Calu3 (cell line): ENCODE measurements around the gene SPDYE3. TPM values are rescaled to one million over a fixed set of nuclear protein-coding genes. Genes with fewer than 3 reads are reported as not detected.

Source experiments
- BruUV-seq: library from RNA; stranded (reverse); fragments of 400-500 nt; replicated peaks from 2 replicates; lab custom pipeline; 2021; lab: Mats Ljungman, UMichigan
- CTCF ChIA-PET: fragments of 300-600 bp; sonication (Branson Sonifier 250); formaldehyde crosslinking; loops from one replicate; lab custom pipeline; 2022; ENCODE audit warnings: antibody characterized with exemption; lab: Charles Lee
- DNase-seq: peaks from one replicate; pipeline ENCODE4 v3.0.0; 2022
- H3K27ac Mint-ChIP-seq: one replicate; pipeline ENCODE4 v1.8.0; 2022; ENCODE audit warnings: mixed read lengths; ENCODE audit not compliant: unreplicated experiment
- H3K27me3 Mint-ChIP-seq: one replicate; pipeline ENCODE4 v1.8.0; 2022; ENCODE audit warnings: mixed read lengths; ENCODE audit not compliant: unreplicated experiment
- H3K36me3 Mint-ChIP-seq: one replicate; pipeline ENCODE4 v1.8.0; 2022; ENCODE audit warnings: mild to moderate bottlenecking, moderate library complexity, mixed read lengths; ENCODE audit not compliant: insufficient read depth, unreplicated experiment
- H3K4me1 Mint-ChIP-seq: one replicate; pipeline ENCODE4 v1.8.0; 2022; ENCODE audit warnings: mild to moderate bottlenecking, low read depth, mixed read lengths; ENCODE audit not compliant: unreplicated experiment
- H3K4me3 Mint-ChIP-seq: one replicate; pipeline ENCODE4 v1.8.0; 2022; ENCODE audit warnings: mild to moderate bottlenecking, low read depth, moderate library complexity, mixed read lengths; ENCODE audit not compliant: unreplicated experiment
- H3K9me3 Mint-ChIP-seq: one replicate; pipeline ENCODE4 v1.8.0; 2022; ENCODE audit warnings: low read depth, mixed read lengths; ENCODE audit not compliant: unreplicated experiment
- CTCF ChIP-seq: fragments of 200-600 bp; IDR thresholded peaks from one replicate; pipeline ENCODE4 v1.8.0; 2022; ENCODE audit warnings: antibody characterized with exemption; ENCODE audit not compliant: unreplicated experiment
- intact Hi-C: fragments of 100-400 bp; cut with micrococcal nuclease; formaldehyde crosslinking; loops from one replicate; pipeline ENCODE4 v1.10.0; 2022; ENCODE audit not compliant: unreplicated experiment
- total RNA-seq: library from RNA; stranded (reverse); gene quantifications from 2 replicates; pipeline ENCODE4 v1.2.3, GENCODE V29; 2022

SPDYE3 gene
- total RNA-seq, 1 experiment from 2014 or later, result not detected

DNA sequence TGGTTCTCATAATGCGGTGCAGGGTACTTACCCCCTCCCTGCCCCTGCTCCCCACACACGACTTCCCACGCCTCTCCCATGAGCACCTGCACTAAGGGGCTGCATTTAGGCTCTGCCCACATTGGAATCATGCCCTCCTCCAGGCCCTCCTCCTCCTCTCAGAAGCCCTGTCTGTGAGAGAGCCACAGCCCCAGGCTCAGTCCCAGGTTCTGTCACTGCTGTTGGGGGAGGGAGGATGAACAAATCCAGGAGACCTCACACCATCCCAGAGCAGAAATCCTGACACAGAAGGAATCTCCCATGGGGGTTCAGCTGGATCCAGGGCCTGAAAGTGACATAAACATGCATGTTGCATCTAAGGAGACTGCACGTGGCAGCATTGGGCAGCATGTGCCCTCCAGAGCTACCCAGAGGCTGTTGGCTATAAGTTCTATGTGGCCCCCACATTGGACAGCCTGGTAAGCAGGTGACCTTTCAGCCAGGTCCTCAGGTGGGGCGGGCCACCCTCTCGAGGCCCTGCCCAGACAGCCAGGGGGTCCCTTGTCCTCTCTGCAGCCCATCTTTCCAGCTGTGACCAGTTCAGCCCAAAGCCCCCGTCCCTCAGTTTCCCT, 64.2 kb downstream of the SPDYE3 start:
- no peak overlapping the region for H3K4me3 Mint-ChIP-seq
- H3K27ac Mint-ChIP-seq, result no peak overlapping the region
- H3K4me1 Mint-ChIP-seq, result no peaks in the 10 kb centered on the region
- no peak for TF ChIP-seq CTCF
- peaks cover 17% of the 10 kb centered on the region for H3K36me3 Mint-ChIP-seq
- BruUV-seq, result no TSS peak
- intact Hi-C loops, result no loop called here
- H3K27me3 Mint-ChIP-seq, result no peaks in the 10 kb centered on the region
- CTCF ChIA-PET, result interaction anchor here (0.6 kb wide), 1 partner anchor 203 kb away, joined by 3 read pairs; the partner anchor contains the start of gene GAL3ST4
- DNase-seq, result no peak
- H3K9me3 Mint-ChIP-seq, result no peaks in the 10 kb centered on the region

Other genes starting within 250 kb of the SPDYE3 start
- gene ZNF3, start 226.0 kb upstream of the SPDYE3 start, total RNA-seq, result 26.7 TPM in 2 replicates
- 97.1 and 110 TPM in 2 replicates for gene COPS6, start 218.7 kb upstream of the SPDYE3 start, total RNA-seq
- 122 and 125 TPM in 2 replicates for gene MCM7, start 206.3 kb upstream of the SPDYE3 start, total RNA-seq
- 12.1 and 13.9 TPM in 2 replicates for gene AP4M1, start 206.1 kb upstream of the SPDYE3 start, total RNA-seq
- 50.5 and 50.8 TPM in 2 replicates for gene TAF6, start 188.3 kb upstream of the SPDYE3 start, total RNA-seq
- gene CNPY4, start 188.1 kb upstream of the SPDYE3 start, total RNA-seq, result 5.6 and 5.9 TPM in 2 replicates
- 1.2 TPM in 2 replicates for gene MBLAC1, start 180.7 kb upstream of the SPDYE3 start, total RNA-seq
- gene LAMTOR4, start 158.8 kb upstream of the SPDYE3 start, total RNA-seq, result 43.6 and 56.6 TPM in 2 replicates
- 17.4 and 17.5 TPM in 2 replicates for gene TRAPPC14, start 149.0 kb upstream of the SPDYE3 start, total RNA-seq
- gene GAL3ST4, start 139.1 kb upstream of the SPDYE3 start, total RNA-seq, result 0.14 TPM in 1 of 2 replicates, not detected in the other
- 3.2 and 3.6 TPM in 2 replicates for gene GPC2, start 130.3 kb upstream of the SPDYE3 start, total RNA-seq
- gene STAG3, start 129.8 kb upstream of the SPDYE3 start, total RNA-seq, result 0.66 and 1.2 TPM in 2 replicates
- not detected in 2 replicates for gene PVRIG, start 87.8 kb upstream of the SPDYE3 start, total RNA-seq
- gene PILRB, start 50.4 kb downstream of the SPDYE3 start, total RNA-seq, result 40.0 and 40.4 TPM in 2 replicates
- gene PILRA, start 65.8 kb downstream of the SPDYE3 start, total RNA-seq, result 3.1 and 3.3 TPM in 2 replicates
- 4.1 and 4.3 TPM in 2 replicates for gene ZCWPW1, start 121.0 kb downstream of the SPDYE3 start, total RNA-seq
- gene MEPCE, start 122.1 kb downstream of the SPDYE3 start, total RNA-seq, result 26.1 and 30.6 TPM in 2 replicates
- gene PPP1R35, start 128.8 kb downstream of the SPDYE3 start, total RNA-seq, result 23.5 and 29.1 TPM in 2 replicates
- gene SPACDR, start 156.6 kb downstream of the SPDYE3 start, total RNA-seq, result 4.5 and 9.1 TPM in 2 replicates
- gene TSC22D4, start 171.5 kb downstream of the SPDYE3 start, total RNA-seq, result 24.4 and 27.3 TPM in 2 replicates
- 0.38 and 0.39 TPM in 2 replicates for gene NYAP1, start 176.2 kb downstream of the SPDYE3 start, total RNA-seq
- 45.6 and 63.1 TPM in 2 replicates for gene AGFG2, start 231.5 kb downstream of the SPDYE3 start, total RNA-seq